HFF-Myc (cell line): Measurements from ENCODE around the gene LRAT.
A peak's percentile ranks its signal among the peaks of the same experiment; 100 is the strongest.

Experiments
- DNase-seq: peaks from one replicate; pipeline ENCODE4 v3.0.0-alpha.2; 2011; ENCODE audit warnings: low read depth; ENCODE audit errors: extremely low read depth
- H3K4me3 ChIP-seq: replicated peaks from 2 replicates; pipeline ENCODE4 v1.5.1; 2011; ENCODE audit warnings: low read depth, mild to moderate bottlenecking, control low read depth, low read length
- CTCF ChIP-seq: IDR thresholded peaks from 2 replicates; pipeline ENCODE4 v1.5.1; 2012; ENCODE audit warnings: mild to moderate bottlenecking, low read depth, low read length, control low read depth; ENCODE audit errors: missing control alignments

Gene LRAT

GRCh38 chr4:154743683-154744340 is at the start of gene LRAT:
Gene LRAT (plus strand): TSS chr4:154744000. CDS start chr4:154744327, 327 bp downstream.
- TF ChIP-seq CTCF: no peak
- 0 out of 2 replicates have a peak within 1 kb of the TSS, but pooled peaks have one; percentile 2 for H3K4me3 ChIP-seq
- no peak for DNase-seq

GRCh38 chr4:154707877-154708276 is 35.9 kb upstream of the LRAT start:
- no peak for DNase-seq
- H3K4me3 ChIP-seq: no peak overlapping the region
- TF ChIP-seq CTCF: no peak

GRCh38 chr4:154709550-154709949 is 34.2 kb upstream of the LRAT start:
- no peak for DNase-seq
- no peak overlapping the region for H3K4me3 ChIP-seq
- no peak for TF ChIP-seq CTCF

- no peak for TF ChIP-seq CTCF
- no peak for DNase-seq
- H3K4me3 ChIP-seq: no peak overlapping the region
Observed at GRCh38 chr4:154711522-154711921, 32.3 kb upstream of the LRAT start.

- no peak overlapping the region for H3K4me3 ChIP-seq
- no peak for DNase-seq
- no peak for TF ChIP-seq CTCF
Observed at GRCh38 chr4:154714339-154715040, 29.3 kb upstream of the LRAT start.

- TF ChIP-seq CTCF: no peak
- no peak overlapping the region for H3K4me3 ChIP-seq
- peak; percentile 31 for DNase-seq
Observed at GRCh38 chr4:154719087-154719486, 24.7 kb upstream of the LRAT start.
